Natural killer cell (primary cell): ENCODE results near the gene SCAF4. TPM values are rescaled to one million over a fixed set of nuclear protein-coding genes. Genes with fewer than 3 reads are reported as not detected.
"Not testable (repeated sequence)": the region's sequence is repeated elsewhere in the genome, so short reads cannot be mapped to it uniquely, and the experiment has no call there.

Source experiments
- ATAC-seq, 3 donors: fragments of 150-1000 bp in 2 of 3; fragments of 200-7000 bp in 1 of 3; cut with Tn5 transposase; 1 replicate in 1 of 3; 2 replicates in 2 of 3; pipeline ENCODE4 v1.10.0; 2021; ENCODE audit warnings: mild to moderate bottlenecking in 2 of 3, moderate library complexity in 2 of 3
- DNase-seq, 2 donors: peaks; one replicate each; pipeline versions ENCODE4 v3.0.0 to v3.0.0-alpha.2; 2013 to 2021; ENCODE audit warnings: mixed read lengths in 1 of 2
- H3K27ac ChIP-seq: one replicate; pipeline ENCODE4 v1.5.1; 2013; ENCODE audit warnings: mild to moderate bottlenecking, low read length
- H3K27me3 ChIP-seq: one replicate; pipeline ENCODE4 v1.6.1; 2013; ENCODE audit warnings: low read length; ENCODE audit not compliant: control insufficient read depth, insufficient read depth
- H3K36me3 ChIP-seq: one replicate; pipeline ENCODE4 v1.6.1; 2013; ENCODE audit warnings: low read length; ENCODE audit not compliant: control insufficient read depth, insufficient read depth
- H3K4me1 ChIP-seq: one replicate; pipeline ENCODE4 v1.6.1; 2013; ENCODE audit warnings: low read length; ENCODE audit not compliant: control insufficient read depth, insufficient read depth
- H3K4me3 ChIP-seq: one replicate; pipeline ENCODE4 v1.5.1; 2013; ENCODE audit warnings: low read length
- H3K9me3 ChIP-seq: one replicate; pipeline ENCODE4 v1.6.1; 2013; ENCODE audit warnings: low read length; ENCODE audit not compliant: control insufficient read depth, insufficient read depth
- H3K27ac Mint-ChIP-seq, 2 donors: one replicate each; pipeline ENCODE4 v1.8.0; 2022; ENCODE audit warnings: mild to moderate bottlenecking in 2 of 2, mixed read lengths in 2 of 2, moderate library complexity in 1 of 2
- H3K27me3 Mint-ChIP-seq, 2 donors: one replicate each; pipeline ENCODE4 v1.8.0; 2022; ENCODE audit warnings: low read depth in 2 of 2, mixed read lengths in 2 of 2
- H3K36me3 Mint-ChIP-seq: one replicate; pipeline ENCODE4 v1.8.0; 2022; ENCODE audit warnings: mixed read lengths
- H3K4me1 Mint-ChIP-seq, 2 donors: one replicate each; pipeline ENCODE4 v1.8.0; 2022; ENCODE audit warnings: mixed read lengths in 2 of 2
- H3K4me3 Mint-ChIP-seq: one replicate; pipeline ENCODE4 v1.8.0; 2022; ENCODE audit warnings: mild to moderate bottlenecking, moderate library complexity, mixed read lengths
- H3K9me3 Mint-ChIP-seq, 2 donors: one replicate each; pipeline ENCODE4 v1.8.0; 2022; ENCODE audit warnings: mixed read lengths in 2 of 2
- WGBS: methylation state at CpG from one replicate; pipeline ENCODE4 v1.1.7; 2013; ENCODE audit warnings: missing lambda C conversion rate; ENCODE audit not compliant: insufficient coverage; 5-methylcytosine and 5-hydroxymethylcytosine counted together
- intact Hi-C: fragments of 100-400 bp; cut with micrococcal nuclease; formaldehyde crosslinking; loops from one replicate; pipeline ENCODE4 v1.14.2; 2022
- total RNA-seq, 4 donors: library from RNA; stranded (reverse); fragments of 120-200 nt in 1 of 4; gene quantifications; one replicate each; pipeline versions ENCODE4 v1.2.3 to v1.2.4, GENCODE V29; 2013 to 2022
- TF ChIP-seq, protein P1 (sequence below): fragments of 200-600 bp; IDR thresholded peaks from one replicate; pipeline ENCODE4 v1.8.0; 2022; ENCODE audit warnings: antibody characterized with exemption

SCAF4 gene
- total RNA-seq, 3 donors from 2014 or later (not counting 1 experiment from before 2014, with no cell fraction given), result 93.2 to 109 (median 101) TPM

DNA sequence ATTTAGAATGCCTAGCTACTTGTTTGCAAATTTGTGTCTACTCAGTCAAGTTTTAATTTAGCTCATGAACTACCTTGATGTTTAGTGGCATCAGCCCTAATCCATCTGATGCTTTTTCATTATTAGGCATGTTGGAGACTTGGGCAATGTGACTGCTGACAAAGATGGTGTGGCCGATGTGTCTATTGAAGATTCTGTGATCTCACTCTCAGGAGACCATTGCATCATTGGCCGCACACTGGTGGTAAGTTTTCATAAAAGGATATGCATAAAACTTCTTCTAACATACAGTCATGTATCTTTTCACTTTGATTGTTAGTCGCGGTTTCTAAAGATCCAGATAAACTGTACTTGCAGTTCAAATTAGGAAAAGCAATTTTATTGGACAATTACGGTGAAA, 64.8 kb downstream of the SCAF4 start:
- ATAC-seq (no peak), DNase-seq (no peak)
- no peak overlapping the region for H3K27ac ChIP-seq
- H3K4me3 Mint-ChIP-seq, result no peak overlapping the region
- WGBS, result 83% methylated on average over 2 of the region's 5 CpGs
- TF ChIP-seq, protein P1, sequence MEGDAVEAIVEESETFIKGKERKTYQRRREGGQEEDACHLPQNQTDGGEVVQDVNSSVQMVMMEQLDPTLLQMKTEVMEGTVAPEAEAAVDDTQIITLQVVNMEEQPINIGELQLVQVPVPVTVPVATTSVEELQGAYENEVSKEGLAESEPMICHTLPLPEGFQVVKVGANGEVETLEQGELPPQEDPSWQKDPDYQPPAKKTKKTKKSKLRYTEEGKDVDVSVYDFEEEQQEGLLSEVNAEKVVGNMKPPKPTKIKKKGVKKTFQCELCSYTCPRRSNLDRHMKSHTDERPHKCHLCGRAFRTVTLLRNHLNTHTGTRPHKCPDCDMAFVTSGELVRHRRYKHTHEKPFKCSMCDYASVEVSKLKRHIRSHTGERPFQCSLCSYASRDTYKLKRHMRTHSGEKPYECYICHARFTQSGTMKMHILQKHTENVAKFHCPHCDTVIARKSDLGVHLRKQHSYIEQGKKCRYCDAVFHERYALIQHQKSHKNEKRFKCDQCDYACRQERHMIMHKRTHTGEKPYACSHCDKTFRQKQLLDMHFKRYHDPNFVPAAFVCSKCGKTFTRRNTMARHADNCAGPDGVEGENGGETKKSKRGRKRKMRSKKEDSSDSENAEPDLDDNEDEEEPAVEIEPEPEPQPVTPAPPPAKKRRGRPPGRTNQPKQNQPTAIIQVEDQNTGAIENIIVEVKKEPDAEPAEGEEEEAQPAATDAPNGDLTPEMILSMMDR, result no peak
- H3K9me3 ChIP-seq, result no peaks in the 10 kb centered on the region
- H3K4me1 ChIP-seq, result peaks cover 3% of the 10 kb centered on the region
- H3K36me3 ChIP-seq, result peaks cover 49% of the 10 kb centered on the region
- H3K4me3 ChIP-seq, result no peak overlapping the region
- H3K27me3 ChIP-seq, result no peaks in the 10 kb centered on the region
- no peaks in the 10 kb centered on the region for H3K27me3 Mint-ChIP-seq
- intact Hi-C loops, result no loop called here
- H3K27ac Mint-ChIP-seq, result peak overlapping the region; percentile 18 to 45
- peaks cover 12% of the 10 kb centered on the region for H3K36me3 Mint-ChIP-seq
- peaks cover 22 to 26% of the 10 kb centered on the region in 2 donors for H3K4me1 Mint-ChIP-seq
- no peaks in the 10 kb centered on the region for H3K9me3 Mint-ChIP-seq

DNA sequence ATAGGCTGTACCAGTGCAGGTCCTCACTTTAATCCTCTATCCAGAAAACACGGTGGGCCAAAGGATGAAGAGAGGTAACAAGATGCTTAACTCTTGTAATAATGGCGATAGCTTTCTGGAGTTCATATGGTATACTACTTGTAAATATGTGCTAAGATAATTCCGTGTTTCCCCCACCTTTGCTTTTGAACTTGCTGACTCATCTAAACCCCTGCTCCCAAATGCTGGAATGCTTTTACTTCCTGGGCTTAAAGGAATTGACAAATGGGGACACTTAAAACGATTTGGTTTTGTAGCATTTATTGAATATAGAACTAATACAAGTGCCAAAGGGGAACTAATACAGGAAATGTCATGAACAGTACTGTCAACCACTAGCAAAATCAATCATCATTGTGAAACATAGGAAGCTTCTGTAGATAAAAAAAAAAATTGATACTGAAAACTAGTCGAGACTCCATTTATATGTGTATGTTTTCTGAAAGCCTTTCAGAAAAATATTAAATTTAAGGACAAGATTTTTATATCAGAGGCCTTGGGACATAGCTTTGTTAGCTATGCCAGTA, 65.4 kb downstream of the SCAF4 start:
- TF ChIP-seq, protein P1, result no peak
- 58% methylated on average over 3 of the region's 5 CpGs for WGBS
- H3K27ac ChIP-seq, result no peak overlapping the region
- no peak overlapping the region for H3K4me3 Mint-ChIP-seq
- no peaks in the 10 kb centered on the region for H3K27me3 Mint-ChIP-seq
- no peaks in the 10 kb centered on the region for H3K27me3 ChIP-seq
- intact Hi-C loops, result no loop called here
- H3K4me3 ChIP-seq, result no peak overlapping the region
- peaks cover 3% of the 10 kb centered on the region for H3K4me1 ChIP-seq
- ATAC-seq (no peak), DNase-seq (no peak)
- H3K36me3 ChIP-seq, result peaks cover 43% of the 10 kb centered on the region
- no peaks in the 10 kb centered on the region for H3K9me3 ChIP-seq
- peaks cover 24 to 28% of the 10 kb centered on the region in 2 donors for H3K4me1 Mint-ChIP-seq
- peaks cover 12% of the 10 kb centered on the region for H3K36me3 Mint-ChIP-seq
- peak overlapping the region; percentile 18 to 45 for H3K27ac Mint-ChIP-seq
- H3K9me3 Mint-ChIP-seq, result no peaks in the 10 kb centered on the region

DNA sequence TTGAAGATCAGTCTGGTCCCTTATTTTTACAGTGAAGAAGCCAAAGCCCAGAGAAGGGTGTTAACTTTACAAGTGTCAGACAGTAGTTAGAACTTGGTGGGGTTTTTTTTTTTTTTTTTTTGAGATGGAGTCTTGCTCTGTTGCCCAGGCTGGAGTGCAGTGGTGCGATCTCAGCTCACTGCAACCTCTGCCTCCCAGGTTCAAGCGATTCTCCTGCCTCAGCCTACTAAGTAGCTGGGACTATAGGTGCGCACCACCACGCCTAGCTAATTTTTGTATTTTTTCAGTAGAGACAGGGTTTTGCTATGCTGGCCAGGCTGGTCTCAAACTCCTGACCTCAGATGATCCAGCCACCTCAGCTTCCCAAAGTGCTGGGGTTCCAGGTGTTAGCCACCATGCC, 66.0 kb downstream of the SCAF4 start:
- peaks cover 12% of the 10 kb centered on the region for H3K36me3 Mint-ChIP-seq
- H3K27ac ChIP-seq, H3K4me1 ChIP-seq, ATAC-seq, H3K4me3 ChIP-seq, H3K4me3 Mint-ChIP-seq, DNase-seq, H3K9me3 Mint-ChIP-seq, H3K9me3 ChIP-seq, intact Hi-C loops, H3K27me3 ChIP-seq, H3K27me3 Mint-ChIP-seq: not testable (repeated sequence)
- WGBS, result 100% methylated on average over 4 of the region's 4 CpGs
- H3K36me3 ChIP-seq, result peaks cover 43% of the 10 kb centered on the region
- peak overlapping the region; percentile 34 to 38 for H3K27ac Mint-ChIP-seq
- H3K4me1 Mint-ChIP-seq, result peaks cover 28 to 34% of the 10 kb centered on the region in 2 donors

DNA sequence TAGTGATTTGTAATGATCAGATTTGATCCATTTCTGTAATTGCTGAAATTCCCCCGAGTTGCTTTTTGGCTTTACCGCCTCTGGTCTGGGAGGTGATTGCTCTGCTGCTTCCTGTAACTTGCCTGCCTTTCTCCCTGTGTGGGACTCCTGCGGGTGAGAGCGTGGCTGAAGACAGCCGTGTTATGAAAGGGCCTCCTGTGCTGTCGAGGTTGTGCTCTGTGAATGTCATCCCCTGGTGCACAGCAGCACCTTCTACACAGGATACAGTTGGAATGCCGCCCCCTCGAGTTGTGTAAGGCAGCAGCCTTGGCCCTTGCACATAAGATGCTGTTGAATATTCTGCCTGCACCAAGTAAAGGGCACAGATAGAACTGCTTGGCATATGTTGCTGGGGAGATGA, 66.5 kb downstream of the SCAF4 start:
- Histone ChIP-seq H3K27me3 (no peaks in the 10 kb centered on the region), H3K36me3 (peaks cover 40% of the 10 kb centered on the region), H3K4me1 (peaks cover 5% of the 10 kb centered on the region), H3K27ac (no peak overlapping the region), H3K9me3 (no peaks in the 10 kb centered on the region), H3K4me3 (no peak overlapping the region)
- no peak overlapping the region for H3K4me3 Mint-ChIP-seq
- H3K4me1 Mint-ChIP-seq, result peaks cover 33 to 39% of the 10 kb centered on the region in 2 donors
- no peaks in the 10 kb centered on the region for H3K27me3 Mint-ChIP-seq
- intact Hi-C loops, result no loop called here
- peak in 1 of 2 donors; percentile 43 for DNase-seq
- H3K9me3 Mint-ChIP-seq, result no peaks in the 10 kb centered on the region
- peaks cover 12% of the 10 kb centered on the region for H3K36me3 Mint-ChIP-seq
- TF ChIP-seq, protein P1, result no peak
- H3K27ac Mint-ChIP-seq, result peak overlapping the region; percentile 34 to 38
- peak in 1 of 3 donors; percentile 29 for ATAC-seq
- 59% methylated on average over 8 of the region's 8 CpGs for WGBS
